ENCODE measurements around the gene ROCK1. TPM values are rescaled to one million over a fixed set of nuclear protein-coding genes. Genes with fewer than 3 reads are reported as not detected.
"Not testable (repeated sequence)": the region's sequence is repeated elsewhere in the genome, so short reads cannot be mapped to it uniquely, and the experiment has no call there.

The ROCK1 gene
- total RNA-seq, 6 experiments from 2014 or later = 17.1 to 23.2 (median 21.6) TPM

DNA sequence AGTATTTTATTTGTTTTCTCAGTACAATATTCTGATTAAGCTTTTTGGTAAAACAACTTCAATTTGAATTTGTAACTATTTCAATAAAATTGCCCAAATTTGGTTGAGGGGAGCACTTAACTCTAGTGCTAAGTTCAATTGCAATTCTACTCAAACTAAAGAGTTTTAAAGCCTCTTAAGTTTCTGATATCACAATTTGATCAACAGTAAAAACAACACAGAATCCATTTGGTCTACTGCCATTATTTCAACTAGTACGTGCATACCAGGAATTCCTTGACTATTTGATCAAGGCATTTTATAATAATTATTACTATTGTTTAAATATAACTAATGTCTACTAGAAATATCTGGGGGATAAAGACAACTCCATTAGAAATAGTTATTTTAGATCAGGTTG, 150.9 kb downstream of the ROCK1 start:
- Histone ChIP-seq H3K4me1 (no peaks in the 10 kb centered on the region), H3K9me3 (no peaks in the 10 kb centered on the region), H3K27ac (no peak overlapping the region), H3K4me3 (no peak overlapping the region), H3K27me3 (no peaks in the 10 kb centered on the region), H3K36me3 (peaks cover 0 to 4% (median 2%) of the 10 kb centered on the region in 4 donors)
- no peak for ATAC-seq
- intact Hi-C loops (cut with DNase I) = no loop called here
- 67% methylated on average over 1 of the region's 1 CpG for WGBS (ENCODE audit: insufficient coverage, low coverage, low lambda C conversion rate, missing lambda C conversion rate)
- DNase-seq = no peak
- TF ChIP-seq CTCF (IDR thresholded peaks at IDR 0.05) = no peak
- no peak for TF ChIP-seq POLR2A (IDR thresholded peaks at IDR 0.05)

- 86% methylated on average over 2 of the region's 2 CpGs for WGBS (ENCODE audit: insufficient coverage, low coverage, low lambda C conversion rate, missing lambda C conversion rate)
- H3K4me3 ChIP-seq; H3K27ac ChIP-seq; H3K4me1 ChIP-seq; H3K27me3 ChIP-seq; ATAC-seq; DNase-seq; H3K36me3 ChIP-seq; H3K9me3 ChIP-seq; intact Hi-C loops (cut with DNase I): not testable (repeated sequence)
Observed at GRCh38 chr18:20950827-20951226, 160.8 kb downstream of the ROCK1 start.

Small RNAs within 50 kb of the gene (small RNA-seq; reads per million reads assigned to genes)
- 0 reads per million in 2 experiments for gene RNU6-120P

Other genes starting within 250 kb of the ROCK1 start
- 1 to 10 TPM; 3.1 to 7.9 (median 5.7) TPM for gene GREB1L, start 130.4 kb upstream of the ROCK1 start, total RNA-seq

Data from right lobe of liver (tissue), 6 donors.